SIG-M5 treated with dmso at 0.1 percent for 504 hours (cell line): ENCODE data around the gene CCNY.
A peak's percentile ranks its signal among the peaks of the same experiment; 100 is the strongest.
"Not testable (repeated sequence)": the region's sequence is repeated elsewhere in the genome, so short reads cannot be mapped to it uniquely, and the experiment has no call there.

Experiments
- DNase-seq: peaks from one replicate; lab custom pipeline; 2025; ENCODE audit not compliant: unreplicated experiment; lab: John Stamatoyannopoulos, UW

Gene CCNY

GRCh38 chr10:35336084-35336831 lies at the start of gene CCNY:
TSS of gene CCNY (plus strand) at chr10:35336509. CDS start at chr10:35337054, 545 bp downstream.
- DNase-seq, result peak; percentile 41

- no peak for DNase-seq
Observed at GRCh38 chr10:35289198-35289597, 47.1 kb upstream of the CCNY start.

- DNase-seq, result no peak
Observed at GRCh38 chr10:35294506-35294905, 41.8 kb upstream of the CCNY start.

GRCh38 chr10:35299016-35299415 lies 37.3 kb upstream of the CCNY start:
- no peak for DNase-seq

- DNase-seq, result peak; percentile 77
Observed at GRCh38 chr10:35300063-35300699, 36.1 kb upstream of the CCNY start.

- DNase-seq, result no peak
Observed at GRCh38 chr10:35304649-35305048, 31.7 kb upstream of the CCNY start.

GRCh38 chr10:35306852-35307251 lies 29.5 kb upstream of the CCNY start:
- peak; percentile 45 for DNase-seq

- DNase-seq, result no peak
Observed at GRCh38 chr10:35307297-35307696, 29.0 kb upstream of the CCNY start.

- DNase-seq, result no peak
Observed at GRCh38 chr10:35308809-35309208, 27.5 kb upstream of the CCNY start.

GRCh38 chr10:35314142-35314541 lies 22.2 kb upstream of the CCNY start:
- DNase-seq, result not testable (repeated sequence)

GRCh38 chr10:35315235-35315634 lies 21.1 kb upstream of the CCNY start:
- DNase-seq, result not testable (repeated sequence)

GRCh38 chr10:35316218-35316967 lies 19.9 kb upstream of the CCNY start:
- no peak for DNase-seq

GRCh38 chr10:35318551-35318950 lies 17.8 kb upstream of the CCNY start:
- no peak for DNase-seq

- no peak for DNase-seq
Observed at GRCh38 chr10:35320341-35320740, 16.0 kb upstream of the CCNY start.

GRCh38 chr10:35322636-35323035 lies 13.7 kb upstream of the CCNY start:
- DNase-seq, result no peak

- no peak for DNase-seq
Observed at GRCh38 chr10:35324196-35324595, 12.1 kb upstream of the CCNY start.

GRCh38 chr10:35326466-35327235 lies 9.7 kb upstream of the CCNY start:
- no peak for DNase-seq

- DNase-seq, result no peak
Observed at GRCh38 chr10:35327790-35328403, 8.4 kb upstream of the CCNY start.

- DNase-seq, result no peak
Observed at GRCh38 chr10:35328404-35329037, 7.8 kb upstream of the CCNY start.

GRCh38 chr10:35329520-35329919 lies 6.8 kb upstream of the CCNY start:
- no peak for DNase-seq
